Activated T-cell treated with anti-CD3 and anti-CD28 coated beads for 1 hour (primary cell): ENCODE measurements around the gene ANKRD6.

Source experiments
- DNase-seq: peaks from one replicate; pipeline ENCODE4 v3.0.0-alpha.2; 2020; ENCODE audit warnings: low read depth

ANKRD6 gene

DNA sequence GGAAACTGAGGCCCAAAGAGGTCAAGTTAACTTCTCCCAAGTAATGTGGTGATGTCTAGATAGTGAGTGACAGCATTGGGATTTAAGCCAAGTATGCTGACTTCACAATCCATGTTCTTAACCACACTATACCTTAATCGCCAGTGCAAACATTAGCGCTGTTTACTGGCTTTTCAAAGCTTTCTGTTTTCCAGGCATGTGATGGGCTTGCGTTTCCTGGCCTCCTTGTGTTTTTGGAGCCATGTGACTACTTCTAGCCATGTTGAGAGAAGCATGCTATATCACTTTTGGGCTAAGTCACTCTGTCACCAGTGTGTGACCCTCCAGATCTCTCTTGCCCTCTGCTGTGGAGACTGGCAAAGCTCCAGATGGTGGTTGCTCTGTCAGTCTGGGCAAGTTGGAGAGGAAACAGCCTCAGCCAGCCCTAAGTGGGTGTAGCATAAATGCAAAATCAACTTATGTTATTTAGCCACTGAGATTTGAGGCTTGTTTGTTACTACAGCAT, 76.9 kb downstream of the ANKRD6 start:
- DNase-seq: no peak

DNA sequence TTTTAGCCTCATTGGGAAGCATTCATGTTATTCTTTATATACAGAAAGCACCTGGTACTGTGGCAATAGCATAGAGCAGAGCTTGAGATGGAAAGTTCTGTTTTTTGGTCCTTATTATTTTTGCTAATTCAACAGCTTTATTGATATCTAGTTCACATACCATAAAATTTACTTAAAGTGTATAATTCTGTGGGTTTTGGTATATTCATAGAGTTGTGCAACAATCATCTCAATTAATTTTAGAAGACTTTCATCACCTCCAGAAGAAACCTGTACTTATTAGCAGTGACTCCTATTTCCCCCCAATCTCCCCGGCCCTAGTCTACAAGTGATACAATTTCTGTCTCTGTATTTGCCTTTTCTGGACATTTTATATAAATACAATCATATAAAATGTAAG, 77.4 kb downstream of the ANKRD6 start:
- DNase-seq: no peak

DNA sequence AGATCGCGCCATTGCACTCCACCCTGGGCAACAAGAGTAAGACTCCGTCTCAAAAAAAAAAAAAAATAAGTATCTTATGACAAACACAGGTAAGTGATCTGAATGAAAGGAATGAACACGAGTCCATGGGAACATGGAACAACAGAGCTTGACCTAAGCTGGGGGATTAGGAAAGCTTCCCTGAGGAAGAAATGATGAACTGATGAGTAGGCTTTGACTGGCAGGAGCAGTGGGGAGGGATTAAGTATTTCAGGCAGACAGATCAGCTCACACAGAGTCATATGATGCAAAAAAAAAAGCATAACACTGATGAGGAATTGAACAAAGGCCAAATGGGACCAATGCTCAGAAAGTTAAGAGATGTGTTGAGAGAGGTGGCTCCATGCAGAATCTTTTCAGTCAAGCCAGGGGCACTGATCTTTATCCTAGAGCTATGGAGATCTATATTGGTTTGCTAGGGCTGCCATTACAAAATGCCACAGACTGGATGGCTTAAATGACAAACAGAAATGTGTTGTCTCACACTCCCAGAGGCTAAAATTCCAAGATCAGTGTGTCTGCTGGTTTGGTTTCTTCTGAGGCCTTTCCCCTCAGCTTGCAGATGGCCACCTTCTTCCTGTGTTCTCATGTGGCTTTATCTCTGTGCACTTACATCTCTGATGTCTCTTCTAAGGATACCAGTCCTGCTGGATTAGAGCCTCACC, 85.6 kb downstream of the ANKRD6 start:
- DNase-seq: no peak

DNA sequence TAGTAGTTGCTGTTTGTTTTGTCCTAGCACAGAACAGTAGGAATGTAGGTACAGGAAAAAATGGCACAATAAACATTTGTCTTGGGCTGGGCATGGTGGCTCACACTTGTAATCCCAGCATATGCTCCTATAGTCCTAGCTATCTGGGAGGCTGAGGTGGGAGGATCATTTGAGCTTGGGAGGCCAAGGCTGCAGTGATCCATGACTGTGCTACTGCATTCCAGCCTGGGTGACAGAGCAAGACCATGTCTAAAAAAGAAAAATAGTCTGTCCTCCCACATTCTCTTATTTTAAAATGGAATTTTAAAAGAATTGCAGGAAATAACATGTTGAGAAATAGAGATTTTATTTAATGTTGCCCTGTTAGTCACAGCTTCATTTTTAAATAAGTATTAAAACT, 87.8 kb downstream of the ANKRD6 start:
- DNase-seq: no peak

DNA sequence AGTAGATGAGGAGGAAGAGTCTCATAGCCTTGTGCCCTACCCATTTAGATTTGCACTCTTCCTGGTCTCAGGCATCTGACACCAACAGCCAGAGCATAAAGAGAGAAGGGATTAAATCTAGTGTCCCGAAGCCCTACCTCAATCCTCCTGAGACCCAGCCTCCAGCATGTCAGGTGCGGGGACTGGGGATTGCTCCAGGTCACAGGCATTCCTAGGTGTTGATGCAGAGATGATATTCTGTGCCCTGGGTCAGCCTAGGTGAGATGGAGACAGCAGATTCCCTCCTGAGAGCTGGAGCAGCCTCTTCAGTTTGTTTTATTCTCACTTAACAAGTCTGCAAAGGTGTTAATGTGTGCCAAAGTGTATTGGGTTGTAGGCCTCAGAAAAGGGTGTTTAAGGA, 89.8 kb downstream of the ANKRD6 start:
- DNase-seq: no peak

DNA sequence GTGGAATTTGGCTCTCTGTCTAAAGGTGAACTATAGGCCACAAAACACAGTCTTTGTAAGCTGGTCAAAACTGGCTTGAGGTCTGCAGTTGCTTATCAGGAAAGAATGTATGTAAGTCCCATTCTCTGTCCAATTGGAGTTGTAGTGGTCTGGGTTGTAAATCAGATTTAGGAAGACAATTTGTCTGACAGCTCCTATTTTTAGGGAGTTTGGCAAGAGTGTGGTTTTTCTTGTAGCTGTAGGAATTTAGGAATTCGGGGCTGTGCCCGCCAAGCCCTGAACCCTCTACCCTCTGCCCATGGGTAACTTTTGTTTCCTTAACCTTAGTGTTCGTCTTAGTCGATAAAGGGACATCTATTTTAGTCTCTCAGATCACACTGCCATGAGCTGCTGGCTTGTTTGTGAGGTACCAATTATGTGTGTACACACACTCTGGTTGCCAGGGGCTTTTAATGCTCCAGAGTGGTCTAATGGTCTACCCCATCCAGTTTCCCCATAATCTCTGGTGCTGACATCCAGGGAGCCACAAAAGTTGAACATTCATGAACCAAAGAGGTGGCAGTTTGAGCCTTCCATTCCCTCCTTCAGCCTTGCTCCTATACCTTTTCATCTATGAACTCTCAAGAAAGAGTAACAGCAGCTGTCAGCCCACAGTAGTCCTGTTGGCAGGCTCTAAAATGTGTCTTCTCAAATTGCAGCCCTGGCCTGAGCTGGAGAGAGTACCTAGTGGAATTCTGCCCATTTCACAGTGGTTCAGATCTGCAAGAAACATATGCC, 93.0 kb downstream of the ANKRD6 start:
- DNase-seq: no peak

DNA sequence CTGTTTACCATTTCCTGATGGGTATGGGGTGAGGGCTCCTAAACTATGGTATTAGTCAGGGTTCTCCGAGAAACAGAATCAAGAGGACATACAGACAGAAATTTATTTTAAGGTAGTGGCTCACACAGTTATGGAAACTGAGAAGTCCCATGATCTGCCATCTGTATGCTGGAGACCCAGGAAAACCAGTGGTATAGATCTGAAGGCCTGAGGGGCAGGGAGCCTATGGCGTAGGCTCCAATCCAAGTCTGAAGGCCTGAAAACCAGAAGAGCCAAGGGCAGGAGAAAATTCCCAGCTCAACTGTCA, 93.6 kb downstream of the ANKRD6 start:
- no peak for DNase-seq

DNA sequence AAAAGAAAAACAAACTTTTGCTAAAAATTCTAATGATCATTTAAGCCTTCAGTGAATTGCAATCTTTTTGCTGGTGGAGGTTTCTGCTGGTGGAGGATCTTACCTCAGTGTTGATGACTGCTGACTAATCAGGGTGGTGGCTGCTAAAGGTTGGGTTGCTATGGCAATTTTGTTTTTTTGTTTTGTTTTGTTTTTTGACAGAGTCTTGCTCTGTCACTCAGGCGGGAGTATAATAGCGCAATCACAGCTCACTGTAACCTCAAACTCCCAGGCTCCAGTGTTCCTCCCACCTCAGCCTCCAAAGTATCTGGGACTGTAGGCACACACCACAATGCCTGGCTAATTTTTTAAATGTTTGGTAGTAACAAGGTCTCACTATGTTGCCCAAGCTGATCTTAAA, 94.7 kb downstream of the ANKRD6 start:
- no peak for DNase-seq

DNA sequence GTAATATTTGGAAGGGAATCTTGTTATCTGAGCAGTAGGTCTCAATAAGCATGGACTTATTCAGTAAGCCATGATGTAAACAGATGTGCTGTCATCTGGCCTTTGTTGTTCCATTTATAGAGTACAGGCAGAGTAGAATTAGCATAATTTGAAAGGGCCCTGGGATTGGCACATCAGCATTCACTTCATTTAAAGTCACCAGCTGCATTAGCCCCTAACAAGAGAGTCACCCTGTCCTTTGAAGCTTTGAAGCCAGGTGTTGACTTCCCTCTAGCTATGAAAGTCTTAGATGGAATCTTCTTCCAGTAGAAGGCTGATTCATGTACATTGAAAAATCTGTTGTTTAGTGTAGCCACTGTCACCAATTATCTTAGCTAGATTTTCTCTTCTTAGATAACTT, 95.9 kb downstream of the ANKRD6 start:
- DNase-seq: no peak

DNA sequence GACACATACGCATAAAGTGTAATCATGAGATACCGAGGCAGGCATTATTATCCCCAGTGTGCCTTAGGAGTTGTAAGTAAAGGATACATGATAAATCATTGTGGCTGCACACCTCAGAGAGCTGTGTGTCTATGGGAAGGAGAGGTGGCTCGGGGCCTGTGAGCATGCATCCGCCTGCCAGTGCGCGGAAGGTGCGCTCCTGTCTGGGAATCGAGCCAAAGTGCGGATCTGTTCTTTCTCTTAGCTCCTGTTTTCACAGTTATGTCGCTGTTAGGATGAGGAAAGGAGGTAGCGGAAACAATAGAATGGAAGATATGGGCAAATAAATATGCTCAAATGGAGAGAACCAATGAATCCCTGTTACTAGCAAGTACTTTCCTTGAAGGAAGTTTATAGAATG, 98.0 kb downstream of the ANKRD6 start:
- DNase-seq: no peak

DNA sequence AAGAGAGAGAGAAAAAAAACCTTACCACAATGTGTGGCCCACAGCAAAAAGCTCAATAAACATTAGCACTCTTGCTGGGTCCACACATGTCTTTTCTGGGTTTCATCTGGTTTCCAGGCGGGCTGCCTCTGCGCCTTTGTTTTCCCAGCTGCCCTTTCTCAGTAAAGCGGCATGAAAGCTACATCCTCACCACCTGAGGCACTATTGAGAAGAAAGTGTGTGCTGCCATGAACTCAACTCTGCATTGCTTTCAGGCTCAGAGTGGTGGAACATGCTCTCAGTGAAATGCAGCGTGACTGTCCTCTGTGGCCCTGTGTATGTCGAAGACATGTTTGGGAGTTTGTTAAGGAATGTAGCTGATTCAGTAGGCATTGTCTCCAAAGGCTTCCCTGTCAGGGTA, 103.3 kb downstream of the ANKRD6 start:
- DNase-seq: no peak

DNA sequence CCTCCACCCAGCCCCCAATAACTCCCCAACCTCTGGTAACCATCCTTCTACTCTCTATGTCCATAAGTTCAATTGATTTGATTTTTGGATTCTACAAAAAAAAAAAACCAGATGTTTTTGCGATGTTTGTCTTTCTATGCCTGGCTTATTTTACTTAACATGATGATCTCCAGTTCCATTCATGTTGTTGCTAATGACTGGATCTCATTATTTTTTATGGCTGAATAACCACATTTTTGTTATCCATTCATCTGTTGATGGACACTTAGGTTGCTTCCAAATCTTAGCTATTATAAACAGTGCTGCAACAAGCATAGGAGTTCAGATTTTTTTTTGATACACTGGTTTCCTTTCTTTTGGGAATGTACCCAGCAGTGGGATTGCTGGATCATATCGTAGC, 106.8 kb downstream of the ANKRD6 start:
- no peak for DNase-seq

DNA sequence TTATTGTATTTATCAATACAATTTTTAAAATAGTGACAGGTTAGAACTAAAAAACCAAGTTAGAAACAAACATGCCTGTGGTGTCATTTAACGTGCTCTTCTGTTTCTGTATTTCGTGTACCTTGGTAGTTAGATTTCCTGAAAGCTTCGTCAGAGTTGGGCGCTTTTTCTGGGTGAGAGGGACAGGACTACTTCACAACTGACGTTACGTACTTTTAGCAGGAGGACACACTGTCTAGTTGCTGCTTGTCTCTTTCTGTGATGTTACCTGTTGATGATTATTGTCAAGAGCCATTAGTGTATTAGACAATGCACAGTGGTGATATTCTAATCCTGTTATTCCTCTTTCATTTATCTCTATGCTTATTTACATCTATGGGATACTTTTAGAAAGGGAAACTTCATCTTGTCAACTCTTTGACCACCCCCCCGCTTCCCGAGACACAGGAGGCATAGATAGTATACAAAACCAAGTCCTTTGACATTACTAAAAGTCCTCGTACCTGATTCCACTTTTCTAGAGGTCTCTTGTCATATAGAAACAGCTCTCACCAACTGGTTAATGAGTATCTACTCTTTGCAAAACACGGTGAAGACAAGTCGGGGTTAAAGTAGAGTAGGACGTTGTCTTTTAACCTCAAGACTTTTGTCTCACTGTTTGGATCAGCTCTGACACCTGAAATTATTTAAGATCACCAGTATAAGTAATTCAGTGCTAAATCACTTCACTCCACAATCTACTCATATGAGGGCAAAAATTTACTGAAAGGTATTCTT, 109.3 kb downstream of the ANKRD6 start:
- DNase-seq: no peak

DNA sequence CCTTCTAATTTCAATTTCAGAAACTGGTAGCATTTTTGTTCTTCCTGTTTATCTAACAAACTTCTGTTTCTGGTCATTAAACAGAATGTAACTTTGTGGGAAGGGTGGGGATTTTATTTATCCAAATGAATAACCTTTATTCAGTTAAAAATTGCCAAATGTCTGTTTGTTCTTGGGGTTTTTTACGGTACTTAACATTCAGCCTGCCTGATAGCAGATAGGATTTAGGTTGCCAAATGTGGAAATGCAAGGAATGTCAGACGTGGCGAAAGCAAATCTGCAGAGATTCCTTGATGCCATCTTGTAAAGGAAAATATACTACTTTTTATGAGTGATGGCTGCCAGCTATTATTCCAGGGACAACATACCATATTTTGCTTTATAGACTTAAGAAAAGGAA, 109.9 kb downstream of the ANKRD6 start:
- DNase-seq: no peak

DNA sequence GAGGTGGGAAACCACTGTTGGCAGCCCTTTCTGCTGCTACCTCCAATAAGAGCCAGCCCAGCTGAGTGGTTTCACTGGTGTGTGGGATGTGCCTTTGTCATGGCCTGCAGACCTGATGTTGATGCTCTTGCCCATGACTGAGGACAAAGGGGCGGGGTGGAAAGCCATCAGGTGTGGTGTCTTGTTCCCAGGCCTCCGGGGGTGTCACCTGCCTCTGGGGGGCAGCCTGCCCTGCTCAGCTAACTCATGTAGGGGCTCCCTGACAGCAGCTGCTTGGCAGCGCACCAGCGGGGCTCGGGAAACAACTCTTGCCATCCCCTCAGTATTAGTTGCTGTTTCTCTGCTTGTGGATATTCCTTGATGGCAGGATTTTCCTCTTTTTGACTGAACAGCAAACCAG, 114.3 kb downstream of the ANKRD6 start:
- no peak for DNase-seq

DNA sequence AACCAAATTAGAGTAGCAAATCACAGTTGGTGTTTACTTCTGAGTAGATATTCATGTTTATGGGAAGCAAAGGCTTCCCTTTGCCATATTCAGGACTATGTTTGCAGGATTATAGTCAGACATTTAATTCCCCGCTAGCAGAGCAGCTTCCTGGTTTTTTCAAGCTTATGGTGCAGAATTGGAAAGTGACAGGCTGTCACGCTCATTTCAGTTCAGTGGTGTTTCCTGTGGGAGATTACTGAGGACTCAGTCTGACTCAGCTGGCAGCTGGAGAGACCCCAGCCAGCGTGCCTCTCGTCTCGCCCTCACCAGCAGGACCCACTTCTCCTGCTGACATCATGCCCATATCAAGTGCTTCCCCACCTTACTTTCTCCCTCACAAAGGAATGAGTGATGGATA, 120.5 kb downstream of the ANKRD6 start:
- DNase-seq: no peak

DNA sequence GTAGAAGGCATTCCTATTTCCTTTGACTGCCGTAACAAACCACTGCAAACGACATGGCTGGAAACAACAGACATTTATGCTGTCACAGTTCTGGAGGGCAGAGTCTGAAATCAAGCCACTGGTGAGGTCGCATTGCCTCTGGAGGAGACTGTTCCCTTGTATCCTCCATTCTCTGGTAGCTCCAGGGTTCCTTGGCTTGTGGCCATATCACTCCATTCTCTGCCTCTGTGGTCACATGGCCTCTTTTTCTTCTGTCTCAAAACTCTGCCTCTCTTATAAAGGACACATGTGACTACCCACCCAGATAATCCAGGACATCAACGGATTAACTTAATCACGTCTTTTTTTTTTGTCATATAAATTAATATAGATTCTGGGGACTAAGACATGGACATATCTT, 121.2 kb downstream of the ANKRD6 start:
- no peak for DNase-seq

DNA sequence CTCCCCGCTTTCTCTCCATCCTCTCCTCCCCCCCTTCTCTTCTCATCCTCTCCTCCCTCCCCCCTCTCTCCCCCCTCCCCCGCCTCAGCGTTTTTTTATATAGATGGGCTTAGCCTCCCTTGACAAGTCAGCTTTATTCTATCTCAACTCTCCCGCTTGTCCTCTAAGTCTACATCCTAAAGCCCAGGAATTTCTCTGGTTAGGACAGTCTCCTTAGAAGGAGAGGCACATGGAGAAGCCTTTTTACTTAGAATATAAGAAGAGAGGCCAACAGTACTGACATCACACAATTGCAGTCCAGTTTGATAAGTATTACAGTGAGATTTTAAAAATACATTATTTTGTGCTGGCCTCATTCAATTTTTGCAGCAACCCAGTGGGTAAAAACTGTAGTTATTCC, 122.1 kb downstream of the ANKRD6 start:
- no peak for DNase-seq

DNA sequence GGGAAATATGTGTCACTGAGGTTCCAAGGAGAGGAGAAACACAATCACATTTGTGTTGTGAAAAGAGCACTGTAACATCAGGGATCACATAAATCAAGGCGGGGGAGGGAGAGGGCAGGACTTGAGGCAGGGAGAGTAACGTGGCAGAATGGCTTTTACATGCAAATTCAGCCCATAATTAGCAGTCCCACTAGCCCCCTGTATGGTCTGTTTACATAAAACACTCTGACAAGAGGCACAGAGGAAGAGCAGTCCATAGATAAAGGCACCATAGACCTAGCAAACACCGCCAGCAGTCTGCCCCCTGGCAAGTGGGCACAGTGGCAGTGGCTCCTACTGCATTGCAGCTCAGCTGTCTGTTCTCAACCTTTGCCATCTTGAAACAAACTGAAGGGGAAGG, 122.9 kb downstream of the ANKRD6 start:
- no peak for DNase-seq

DNA sequence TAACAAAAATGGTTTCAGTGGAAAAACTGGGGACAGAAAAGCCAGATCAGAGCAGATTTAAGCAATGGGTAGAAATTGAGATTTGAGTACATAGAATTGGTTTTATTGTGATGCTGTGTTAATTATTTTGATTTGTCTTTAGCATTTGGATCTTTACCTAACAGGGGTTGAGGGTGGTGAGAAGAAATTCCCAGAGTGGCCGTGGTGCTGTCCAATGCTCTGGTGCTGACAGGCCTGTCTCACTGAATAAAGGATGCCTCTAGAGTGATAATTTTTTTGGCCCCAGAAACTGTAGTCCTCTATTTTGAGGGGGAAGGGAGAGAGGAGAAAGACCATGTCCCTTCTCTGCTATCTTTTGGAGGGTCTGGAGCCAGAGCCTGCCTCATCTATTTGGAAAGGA, 126.5 kb downstream of the ANKRD6 start:
- no peak for DNase-seq

DNA sequence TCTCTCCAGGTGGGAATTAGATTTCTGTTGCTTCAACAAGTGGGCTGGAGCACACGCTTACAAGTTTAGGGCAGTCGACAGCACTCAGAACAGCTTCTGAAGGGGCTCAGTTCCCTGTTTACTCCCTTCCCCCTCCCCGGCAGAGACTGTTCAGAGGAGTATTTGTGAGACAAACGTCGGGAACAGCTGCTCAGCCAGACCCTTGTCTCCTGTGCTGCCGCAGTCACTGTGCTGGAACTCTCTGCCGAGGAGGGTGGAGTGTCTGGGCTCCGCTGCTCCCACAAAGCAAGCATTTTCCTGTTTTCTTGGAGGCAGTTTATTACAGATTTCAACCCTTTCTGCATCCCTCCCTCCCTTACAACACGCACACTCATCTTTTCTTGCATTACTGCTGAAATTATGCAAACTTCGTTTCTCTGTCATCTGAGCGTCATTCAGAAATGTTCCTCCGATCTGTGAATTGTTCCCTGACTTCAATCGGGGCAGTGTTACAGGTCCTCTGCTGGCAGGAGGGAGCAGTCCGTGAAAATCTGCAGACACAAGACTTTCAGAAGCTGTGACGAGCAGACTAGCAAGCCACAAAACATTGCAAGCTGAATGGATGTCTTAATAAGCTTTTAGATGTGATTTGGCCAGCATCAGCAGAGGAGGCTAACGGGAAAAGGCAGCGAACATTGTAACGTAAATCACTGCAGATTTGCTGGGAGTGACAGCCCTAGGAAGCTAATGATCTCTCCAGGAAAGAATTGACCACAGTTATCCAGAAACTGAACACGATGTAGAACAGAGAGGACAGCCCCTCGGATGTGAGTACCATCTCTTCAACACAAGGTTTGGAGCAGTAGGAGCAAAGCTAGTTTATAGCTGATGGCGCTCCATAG, 129.4 kb downstream of the ANKRD6 start:
- DNase-seq: no peak

DNA sequence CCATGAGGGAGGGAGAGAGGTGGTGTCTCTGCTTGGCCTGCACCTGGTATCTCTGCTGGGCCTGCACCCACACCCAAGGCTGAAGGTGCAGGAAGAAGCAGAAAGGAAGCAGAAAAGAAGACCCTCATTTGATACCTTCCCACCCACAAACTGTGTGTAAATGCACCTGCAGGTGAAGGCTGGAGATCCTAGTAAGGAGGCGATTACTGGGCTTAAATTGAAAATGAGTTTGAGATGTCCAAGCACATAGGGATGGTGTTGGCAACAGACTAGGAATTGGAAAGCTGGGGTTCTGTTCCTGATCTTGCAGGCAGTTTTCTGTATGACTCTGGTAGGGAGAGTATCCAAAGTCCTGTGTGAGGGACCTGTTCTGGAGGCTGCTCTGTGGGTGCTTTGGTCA, 130.9 kb downstream of the ANKRD6 start:
- DNase-seq: no peak
